Suprapubic skin (tissue), 3 donors: ENCODE measurements around the gene OSBPL2.

ENCODE experiments used
- POLR2A ChIP-seq, 2 donors: fragments of 450-650 bp; IDR thresholded peaks; one replicate each; pipeline ENCODE4 v1.6.1; 2017; ENCODE audit warnings: antibody characterized with exemption in 2 of 2, mild to moderate bottlenecking in 2 of 2, moderate library complexity in 2 of 2
- TF ChIP-seq, protein P1 (sequence below), 2 donors: fragments of 200-600 bp in 1 of 2; fragments of 450-650 bp in 1 of 2; sonication (generic) in 1 of 2; IDR thresholded peaks; one replicate each; pipeline ENCODE4 v1.5.1; 2016 to 2019; ENCODE audit warnings: antibody characterized with exemption in 2 of 2, mild to moderate bottlenecking in 1 of 2, moderate library complexity in 1 of 2

DNA sequence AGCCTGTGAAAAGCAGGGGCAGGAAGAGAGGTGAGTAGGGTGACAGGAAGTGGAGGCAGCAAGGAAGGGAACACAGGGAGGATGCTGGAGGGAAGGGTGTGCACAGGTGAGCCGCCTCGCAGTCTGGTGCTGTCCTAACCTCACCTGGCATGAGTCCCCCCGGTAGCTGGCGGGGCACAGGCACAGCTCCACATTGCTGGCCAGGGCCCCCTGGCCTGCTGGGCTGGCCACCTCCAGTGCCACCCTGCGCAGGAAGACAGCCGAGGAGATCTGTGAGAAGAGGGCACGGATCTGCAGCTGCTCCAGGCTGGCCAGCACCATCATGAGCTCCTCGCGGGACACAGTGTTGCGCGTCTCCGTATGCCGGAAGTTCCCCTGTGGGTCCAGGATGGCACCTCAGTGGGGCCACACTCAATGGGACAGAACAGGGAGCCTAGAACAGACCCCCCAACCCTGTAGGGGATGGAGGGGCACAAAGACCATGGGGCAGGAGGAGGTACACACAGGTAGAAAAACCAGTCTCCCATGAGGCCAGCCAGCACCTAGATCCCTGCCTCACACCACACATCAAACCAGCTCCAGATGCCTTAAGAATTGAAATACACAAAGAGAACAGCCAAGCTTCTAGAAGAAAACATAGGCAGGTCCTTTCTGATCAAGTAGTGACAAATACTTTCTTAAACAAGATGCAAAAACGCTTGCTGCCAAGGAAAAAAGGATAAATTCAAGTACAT lies 87.0 kb downstream of the OSBPL2 start:
- TF ChIP-seq, protein P1, sequence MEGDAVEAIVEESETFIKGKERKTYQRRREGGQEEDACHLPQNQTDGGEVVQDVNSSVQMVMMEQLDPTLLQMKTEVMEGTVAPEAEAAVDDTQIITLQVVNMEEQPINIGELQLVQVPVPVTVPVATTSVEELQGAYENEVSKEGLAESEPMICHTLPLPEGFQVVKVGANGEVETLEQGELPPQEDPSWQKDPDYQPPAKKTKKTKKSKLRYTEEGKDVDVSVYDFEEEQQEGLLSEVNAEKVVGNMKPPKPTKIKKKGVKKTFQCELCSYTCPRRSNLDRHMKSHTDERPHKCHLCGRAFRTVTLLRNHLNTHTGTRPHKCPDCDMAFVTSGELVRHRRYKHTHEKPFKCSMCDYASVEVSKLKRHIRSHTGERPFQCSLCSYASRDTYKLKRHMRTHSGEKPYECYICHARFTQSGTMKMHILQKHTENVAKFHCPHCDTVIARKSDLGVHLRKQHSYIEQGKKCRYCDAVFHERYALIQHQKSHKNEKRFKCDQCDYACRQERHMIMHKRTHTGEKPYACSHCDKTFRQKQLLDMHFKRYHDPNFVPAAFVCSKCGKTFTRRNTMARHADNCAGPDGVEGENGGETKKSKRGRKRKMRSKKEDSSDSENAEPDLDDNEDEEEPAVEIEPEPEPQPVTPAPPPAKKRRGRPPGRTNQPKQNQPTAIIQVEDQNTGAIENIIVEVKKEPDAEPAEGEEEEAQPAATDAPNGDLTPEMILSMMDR (IDR thresholded peaks at IDR 0.05) = no peak
- no peak for TF ChIP-seq POLR2A (IDR thresholded peaks at IDR 0.05)
